Measurements from ENCODE around the gene DDX42. TPM values are rescaled to one million over a fixed set of nuclear protein-coding genes. Genes with fewer than 3 reads are reported as not detected.

The DDX42 gene
- total RNA-seq, 2 experiments from 2014 or later: 103 to 106 TPM

- intact Hi-C loops (cut with micrococcal nuclease): no loop called here
- H3K27ac Mint-ChIP-seq: no peak overlapping the region
- DNase-seq: no peak
Observed at GRCh38 chr17:63805591-63805990, 31.6 kb downstream of the DDX42 start.

GRCh38 chr17:63809970-63810369 is 36.0 kb downstream of the DDX42 start:
- no peak overlapping the region for H3K27ac Mint-ChIP-seq
- no peaks in the 10 kb centered on the region for H3K27me3 Mint-ChIP-seq
- peaks cover 71% of the 10 kb centered on the region for H3K36me3 Mint-ChIP-seq
- no peaks in the 10 kb centered on the region for H3K9me3 Mint-ChIP-seq
- intact Hi-C loops (cut with micrococcal nuclease): no loop called here
- POLR2A ChIA-PET: interaction anchor here (0.6 kb wide), 2 partner anchors 9 to 1190 kb away, joined by 3 read pairs; no protein-coding TSS in a partner anchor
- DNase-seq: no peak
- H3K4me1 Mint-ChIP-seq (ENCODE audit: low read depth): peaks cover 8% of the 10 kb centered on the region
- no peak overlapping the region for H3K4me3 Mint-ChIP-seq
- CTCF ChIA-PET: interaction anchor here (1.0 to 1.3 kb wide), 2 partner anchors 24 to 25 kb away, joined by 3 read pairs; no protein-coding TSS in a partner anchor

More at GRCh38 chr17:63805591-63805990, 31.6 kb downstream of the DDX42 start:
- CTCF ChIA-PET: interaction anchor here (1.1 kb wide), 1 partner anchor 21 kb away, joined by 3 read pairs; no protein-coding TSS in a partner anchor
- Mint-ChIP-seq H3K27me3 (no peaks in the 10 kb centered on the region), H3K9me3 (no peaks in the 10 kb centered on the region), H3K36me3 (peaks cover 59% of the 10 kb centered on the region), H3K4me3 (no peak overlapping the region), H3K4me1 (ENCODE audit: low read depth) (peaks cover 8% of the 10 kb centered on the region)
- POLR2A ChIA-PET: no interaction called here

- Mint-ChIP-seq H3K27ac (no peak overlapping the region), H3K4me3 (no peak overlapping the region), H3K36me3 (peaks cover 60% of the 10 kb centered on the region), H3K9me3 (no peaks in the 10 kb centered on the region), H3K4me1 (ENCODE audit: low read depth) (no peaks in the 10 kb centered on the region), H3K27me3 (no peaks in the 10 kb centered on the region)
- intact Hi-C loops (cut with micrococcal nuclease): no loop called here
- no peak for DNase-seq
- ChIA-PET POLR2A (no interaction called here), CTCF (no interaction called here)
Observed at GRCh38 chr17:63816123-63816522, 42.2 kb downstream of the DDX42 start.

- Mint-ChIP-seq H3K27me3 (no peaks in the 10 kb centered on the region), H3K36me3 (peaks cover 58% of the 10 kb centered on the region), H3K9me3 (no peaks in the 10 kb centered on the region), H3K27ac (no peak overlapping the region), H3K4me3 (no peak overlapping the region), H3K4me1 (ENCODE audit: low read depth) (peaks cover under 1% of the 10 kb centered on the region)
- DNase-seq: no peak
- intact Hi-C loops (cut with micrococcal nuclease): no loop called here
- ChIA-PET POLR2A (interaction anchor here (1.2 kb wide), 1 partner anchor 17 kb away, joined by 3 read pairs; no protein-coding TSS in a partner anchor), CTCF (no interaction called here)
Observed at GRCh38 chr17:63816669-63817068, 42.7 kb downstream of the DDX42 start.

- H3K27me3 Mint-ChIP-seq: no peaks in the 10 kb centered on the region
- peak overlapping the region; percentile 2 for H3K27ac Mint-ChIP-seq
- H3K4me1 Mint-ChIP-seq (ENCODE audit: low read depth): peaks cover 9% of the 10 kb centered on the region
- POLR2A ChIA-PET: interaction anchor here (1.2 to 1.7 kb wide), 2 partner anchors 11 to 18 kb away, joined by 3 to 4 read pairs; no protein-coding TSS in a partner anchor
- CTCF ChIA-PET: interaction anchor here (1.1 kb wide), 1 partner anchor 120 kb away, joined by 3 read pairs; no protein-coding TSS in a partner anchor
- no peaks in the 10 kb centered on the region for H3K9me3 Mint-ChIP-seq
- no peak for DNase-seq
- intact Hi-C loops (cut with micrococcal nuclease): no loop called here
- H3K36me3 Mint-ChIP-seq: peaks cover 58% of the 10 kb centered on the region
- H3K4me3 Mint-ChIP-seq: no peak overlapping the region
Observed at GRCh38 chr17:63817736-63818385, 43.9 kb downstream of the DDX42 start.

GRCh38 chr17:63819131-63819530 is 45.2 kb downstream of the DDX42 start:
- H3K4me1 Mint-ChIP-seq (ENCODE audit: low read depth): peaks cover 19% of the 10 kb centered on the region
- POLR2A ChIA-PET: interaction anchor here (0.6 to 1.7 kb wide), 2 partner anchors 9 kb away, joined by 3 to 4 read pairs; no protein-coding TSS in a partner anchor
- no peak overlapping the region for H3K4me3 Mint-ChIP-seq
- no peak for DNase-seq
- peaks cover 59% of the 10 kb centered on the region for H3K36me3 Mint-ChIP-seq
- CTCF ChIA-PET: interaction anchor here (1.1 kb wide), 1 partner anchor 121 kb away, joined by 3 read pairs; no protein-coding TSS in a partner anchor
- H3K27ac Mint-ChIP-seq: peak overlapping the region; percentile 71
- H3K9me3 Mint-ChIP-seq: no peaks in the 10 kb centered on the region
- intact Hi-C loops (cut with micrococcal nuclease): no loop called here
- no peaks in the 10 kb centered on the region for H3K27me3 Mint-ChIP-seq

- peaks cover 63% of the 10 kb centered on the region for H3K36me3 Mint-ChIP-seq
- H3K4me3 Mint-ChIP-seq: peak overlapping the region; percentile 42
- H3K27me3 Mint-ChIP-seq: no peaks in the 10 kb centered on the region
- intact Hi-C loops (cut with micrococcal nuclease): no loop called here
- peak overlapping the region; percentile 71 for H3K27ac Mint-ChIP-seq
- POLR2A ChIA-PET: interaction anchor here (0.6 to 1.7 kb wide), 2 partner anchors 9 to 10 kb away, joined by 3 to 4 read pairs; no protein-coding TSS in a partner anchor
- H3K4me1 Mint-ChIP-seq (ENCODE audit: low read depth): peaks cover 25% of the 10 kb centered on the region
- DNase-seq: peak; percentile 49
- H3K9me3 Mint-ChIP-seq: no peaks in the 10 kb centered on the region
- CTCF ChIA-PET: interaction anchor here (1.0 kb wide), 1 partner anchor 29 kb away, joined by 3 read pairs; no protein-coding TSS in a partner anchor
Observed at GRCh38 chr17:63819585-63820537, 45.9 kb downstream of the DDX42 start.

- H3K4me1 Mint-ChIP-seq (ENCODE audit: low read depth): peaks cover 35% of the 10 kb centered on the region
- peaks cover 65% of the 10 kb centered on the region for H3K36me3 Mint-ChIP-seq
- H3K4me3 Mint-ChIP-seq: peak overlapping the region; percentile 1
- CTCF ChIA-PET: interaction anchor here (1.5 kb wide), 1 partner anchor 13 kb away, joined by 4 read pairs; no protein-coding TSS in a partner anchor
- H3K9me3 Mint-ChIP-seq: no peaks in the 10 kb centered on the region
- DNase-seq: no peak
- intact Hi-C loops (cut with micrococcal nuclease): no loop called here
- no peaks in the 10 kb centered on the region for H3K27me3 Mint-ChIP-seq
- peak overlapping the region; percentile 71 for H3K27ac Mint-ChIP-seq
- POLR2A ChIA-PET: interaction anchor here (0.8 kb wide), 1 partner anchor 14 kb away, joined by 3 read pairs; no protein-coding TSS in a partner anchor
Observed at GRCh38 chr17:63820963-63821561, 47.1 kb downstream of the DDX42 start.

GRCh38 chr17:63821804-63822203 is 47.8 kb downstream of the DDX42 start:
- Mint-ChIP-seq H3K36me3 (peaks cover 70% of the 10 kb centered on the region), H3K4me1 (ENCODE audit: low read depth) (peaks cover 39% of the 10 kb centered on the region), H3K27me3 (no peaks in the 10 kb centered on the region), H3K9me3 (no peaks in the 10 kb centered on the region), H3K27ac (peak overlapping the region; percentile 71), H3K4me3 (no peak overlapping the region)
- CTCF ChIA-PET: interaction anchor here (1.5 kb wide), 1 partner anchor 12 kb away, joined by 4 read pairs; no protein-coding TSS in a partner anchor
- intact Hi-C loops (cut with micrococcal nuclease): no loop called here
- POLR2A ChIA-PET: interaction anchor here (0.8 kb wide), 1 partner anchor 13 kb away, joined by 3 read pairs; no protein-coding TSS in a partner anchor
- DNase-seq: no peak

GRCh38 chr17:63822537-63822936 is 48.6 kb downstream of the DDX42 start:
- intact Hi-C loops (cut with micrococcal nuclease): no loop called here
- H3K36me3 Mint-ChIP-seq: peaks cover 68% of the 10 kb centered on the region
- peak overlapping the region; percentile 42 for H3K27ac Mint-ChIP-seq
- no peak overlapping the region for H3K4me3 Mint-ChIP-seq
- peaks cover 39% of the 10 kb centered on the region for H3K4me1 Mint-ChIP-seq (ENCODE audit: low read depth)
- H3K27me3 Mint-ChIP-seq: no peaks in the 10 kb centered on the region
- DNase-seq: no peak
- no peaks in the 10 kb centered on the region for H3K9me3 Mint-ChIP-seq
- ChIA-PET CTCF (interaction anchor here (1.5 kb wide), 1 partner anchor 12 kb away, joined by 4 read pairs; no protein-coding TSS in a partner anchor), POLR2A (no interaction called here)

GRCh38 chr17:63823659-63824331 is 49.8 kb downstream of the DDX42 start:
- Mint-ChIP-seq H3K4me1 (ENCODE audit: low read depth) (peaks cover 48% of the 10 kb centered on the region), H3K9me3 (no peaks in the 10 kb centered on the region), H3K27me3 (no peaks in the 10 kb centered on the region), H3K36me3 (peaks cover 65% of the 10 kb centered on the region), H3K27ac (peak overlapping the region; percentile 66), H3K4me3 (no peak overlapping the region)
- no peak for DNase-seq
- ChIA-PET CTCF (interaction anchor here (1.1 to 2.8 kb wide), 2 partner anchors 11 to 48 kb away, joined by 3 to 10 read pairs; no protein-coding TSS in a partner anchor), POLR2A (interaction anchor here (0.5 to 1.0 kb wide), 2 partner anchors 43 to 81 kb away, joined by 3 read pairs; no protein-coding TSS in a partner anchor)
- intact Hi-C loops (cut with micrococcal nuclease): no loop called here

All from activated CD4-positive, alpha-beta memory T cell treated with anti-CD3 and anti-CD28 coated beads for 36 hours (primary cell).